K562 (cell line): ENCODE data around the gene KIF26B. TPM values are rescaled to one million over a fixed set of nuclear protein-coding genes. Genes with fewer than 3 reads are reported as not detected.

ENCODE experiments used
- ATAC-seq: fragments of 200-7000 bp; cut with Tn5 transposase; 3 replicates; pipeline ENCODE4 v1.9.1; 2020; ENCODE audit warnings: moderate library complexity
- BruUV-seq: library from RNA; stranded (reverse); fragments of 400-500 nt; replicated peaks from 2 replicates; lab custom pipeline; 2021; lab: Mats Ljungman, UMichigan
- CTCF ChIA-PET: fragments of 300-600 bp; formaldehyde crosslinking; extraction: SDS; loops from one replicate; lab custom pipeline; 2021; ENCODE audit warnings: low intra/inter-chr PET ratio; lab: Yijun Ruan, JAX
- POLR2A ChIA-PET: fragments of 300-600, 350-650 bp; sonication (Branson Sonifier 250); formaldehyde crosslinking; extraction: SDS; loops from one replicate; lab custom pipeline; 2021; ENCODE audit warnings: antibody characterized with exemption, inconsistent platforms; lab: Yijun Ruan, JAX
- DNase-seq, 4 experiments: peaks; one replicate each; pipeline versions ENCODE4 v3.0.0 to v3.0.0-alpha.2; 2011 to 2018; ENCODE audit warnings: low spot score in 3 of 4, mixed read lengths in 3 of 4; ENCODE audit errors: extremely low read depth in 1 of 4
- FAIRE-seq: peaks from 2 replicates; lab custom pipeline; 2011; peaks lifted over from hg19 to GRCh38; lab: Jason Lieb, UNC
- H2AFZ ChIP-seq: 2 replicates; pipeline ENCODE4 v1.6.0; 2011; ENCODE audit warnings: low read depth, low read length, control low read depth, inconsistent platforms
- H3K27ac ChIP-seq: fragments of 200-600 bp; 3 replicates; pipeline ENCODE4 v1.8.0; 2011; ENCODE audit warnings: low read depth, mild to moderate bottlenecking, control low read depth, inconsistent platforms, low read length, moderate library complexity, mixed read lengths; ENCODE audit errors: extremely low read depth
- H3K27me3 ChIP-seq, 2 experiments: fragments of 300-600 bp in 1 of 2; 2 replicates in 1 of 2; 3 replicates in 1 of 2; pipeline versions ENCODE4 v1.6.0 to v1.8.0; 2011; ENCODE audit warnings: inconsistent platforms in 2 of 2, low read length in 2 of 2, mild to moderate bottlenecking in 1 of 2, mixed read lengths in 1 of 2, moderate library complexity in 1 of 2; ENCODE audit not compliant: control insufficient read depth in 2 of 2, insufficient read depth in 2 of 2
- H3K36me3 ChIP-seq: fragments of 300-600 bp; 3 replicates; pipeline ENCODE4 v1.8.0; 2011; ENCODE audit warnings: mild to moderate bottlenecking, low read length, inconsistent platforms; ENCODE audit not compliant: control insufficient read depth, insufficient read depth
- H3K4me1 ChIP-seq, 2 experiments: fragments of 200-600 bp in 1 of 2; replicated peaks in 1 of 2; 2 replicates in 1 of 2; 3 replicates in 1 of 2; pipeline versions ENCODE4 v1.5.1 to v1.8.0; 2011; ENCODE audit warnings: inconsistent platforms in 2 of 2, low read length in 2 of 2, mild to moderate bottlenecking in 1 of 2, mixed read lengths in 1 of 2, moderate library complexity in 1 of 2; ENCODE audit not compliant: control insufficient read depth in 2 of 2, insufficient read depth in 2 of 2
- H3K4me2 ChIP-seq: 2 replicates; pipeline ENCODE4 v1.6.1; 2011; ENCODE audit warnings: low read length, control low read depth, inconsistent platforms, mixed read lengths; ENCODE audit not compliant: insufficient read depth
- H3K4me3 ChIP-seq: fragments of 200-600 bp; sonication (generic), shearing (Covaris generic); 2 replicates; pipeline ENCODE4 v1.5.1; 2016; ENCODE audit warnings: control low read depth, inconsistent platforms
- H3K79me2 ChIP-seq: fragments of 200-600 bp; 3 replicates; pipeline ENCODE4 v1.8.0; 2011; ENCODE audit warnings: low read length, inconsistent platforms; ENCODE audit not compliant: control insufficient read depth, insufficient read depth
- H3K9ac ChIP-seq, 2 experiments: 2 replicates each; pipeline versions ENCODE4 v1.6.0 to v1.6.1; 2011; ENCODE audit warnings: low read depth in 2 of 2, low read length in 2 of 2, control low read depth in 1 of 2, inconsistent platforms in 1 of 2, mild to moderate bottlenecking in 1 of 2, mixed read lengths in 1 of 2; ENCODE audit not compliant: insufficient read depth in 1 of 2
- H3K9me1 ChIP-seq: one replicate; pipeline ENCODE4 v1.6.0; 2011; ENCODE audit warnings: inconsistent platforms, mild to moderate bottlenecking, low read length, moderate library complexity; ENCODE audit not compliant: control insufficient read depth, insufficient read depth
- H3K9me3 ChIP-seq: replicated peaks from 2 replicates; pipeline ENCODE4 v1.5.1; 2011; ENCODE audit warnings: low read depth, low read length, inconsistent platforms; ENCODE audit not compliant: control insufficient read depth, insufficient read depth
- H4K20me1 ChIP-seq: replicated peaks from 2 replicates; pipeline ENCODE4 v1.6.1; 2011; ENCODE audit warnings: low read length, inconsistent platforms, mixed read lengths; ENCODE audit not compliant: control insufficient read depth, insufficient read depth
- EWSR1 ChIP-seq: fragments of 450-650 bp; IDR thresholded peaks from 2 replicates; pipeline ENCODE4 v1.6.1; 2018; ENCODE audit warnings: borderline replicate concordance, mild to moderate bottlenecking, low read depth, moderate library complexity; ENCODE audit not compliant: partially characterized antibody
- PHF20 ChIP-seq: fragments of 450-650 bp; IDR thresholded peaks from 2 replicates; pipeline ENCODE4 v1.6.1; 2018; ENCODE audit not compliant: partially characterized antibody
- POLR2AphosphoS2 ChIP-seq: IDR thresholded peaks from 2 replicates; pipeline ENCODE4 v1.6.1; 2012; ENCODE audit warnings: low read length, improper control_type of control experiment
- RBM14 ChIP-seq: fragments of 200-400 bp; formaldehyde crosslinking; IDR thresholded peaks from 2 replicates; pipeline ENCODE4 v1.6.1; 2018; ENCODE audit warnings: low read depth, mild to moderate bottlenecking, low read length, moderate library complexity, borderline replicate concordance; ENCODE audit not compliant: insufficient read depth
- SMAD2 ChIP-seq: fragments of 150-350 bp; IDR thresholded peaks from 2 replicates; pipeline ENCODE4 v1.6.1; 2014; ENCODE audit warnings: low read depth, mild to moderate bottlenecking, low read length
- SP1 ChIP-seq: sonication (generic); formaldehyde crosslinking; IDR thresholded peaks from 2 replicates; pipeline ENCODE4 v1.8.1; 2022; ENCODE audit warnings: mild to moderate bottlenecking, missing genetic modification reagents
- TBP ChIP-seq: optimal IDR thresholded peaks from 2 replicates; pipeline ENCODE3; 2011; ENCODE audit warnings: low read depth, low read length, improper control_type of control experiment
- WGBS: fragments of 100-300 bp; shearing (Covaris generic); methylation state at CpG from one replicate; pipeline ENCODE4 v1.1.6; 2016; ENCODE audit warnings: low coverage, mixed read lengths; ENCODE audit not compliant: insufficient coverage; ENCODE audit errors: missing lambda C conversion rate; 5-methylcytosine and 5-hydroxymethylcytosine counted together
- in situ Hi-C: fragments of 300-500 bp; cut with MboI; formaldehyde crosslinking; loops from 4 replicates; pipeline ENCODE4 v1.15.0; 2018; ENCODE audit warnings: inconsistent platforms, mixed read lengths
- intact Hi-C: fragments of 100-400 bp; cut with micrococcal nuclease; formaldehyde crosslinking; loops from 2 replicates; pipeline ENCODE4 v1.14.2; 2022
- polyA plus RNA-seq, 8 experiments: library from polyadenylated mRNA; depleted of rRNA in 4 of 8; stranded (reverse) in 5 of 8; unstranded in 3 of 8; fragments of >200 nt; fragmentation: Nextera tagmentation in 2 of 8; fragmentation: Illumina TruSeq in 1 of 8; extraction: Ambion mirVana in 2 of 8; extraction: Trizol in 1 of 8; gene quantifications; 2 replicates each; pipeline versions ENCODE4 v1.2.1 to v1.2.3, GENCODE V29; 2011 to 2014; ENCODE audit warnings: inconsistent platforms in 1 of 8, missing spikeins in 1 of 8
- total RNA-seq, 7 experiments: library from RNA; depleted of rRNA in 6 of 7; stranded (reverse); fragments of >200 nt in 6 of 7; fragmentation: Illumina TruSeq in 2 of 7; extraction: Trizol in 2 of 7; gene quantifications; 2 replicates each; pipeline versions ENCODE4 v1.2.1 to v1.2.3, GENCODE V29; 2011 to 2021; ENCODE audit warnings: low replicate concordance in 1 of 7
- TF ChIP-seq, protein P1 (sequence below): fragments of 450-650 bp; IDR thresholded peaks from 2 replicates; pipeline ENCODE4 v1.6.1; 2017; ENCODE audit warnings: mild to moderate bottlenecking, moderate library complexity
- TF ChIP-seq, protein P2 (sequence below): sonication (generic); IDR thresholded peaks from 2 replicates; pipeline ENCODE4 v1.6.1; 2016

The KIF26B gene
- total and polyA plus RNA-seq, 9 of the 15 experiments (the other 6 are each of a cell fraction or from before 2014, with no cell fraction given): 0.02 to 0.08 (median 0.03) TPM; not detected in 6

GRCh38 chr1:245587435-245588115, 432.8 kb downstream of the KIF26B start:
- BruUV-seq: no TSS peak
- intact Hi-C loops: no loop called here
- Histone ChIP-seq H2AFZ (no peak overlapping the region), H3K4me1 (peaks cover 0 to 4% of the 10 kb centered on the region in 2 experiments; a peak in 1 of 5 replicates), H3K36me3 (no peaks in the 10 kb centered on the region), H4K20me1 (no peaks in the 10 kb centered on the region), H3K9me1 (no peaks in the 10 kb centered on the region), H3K27ac (no peak overlapping the region), H3K9me3 (no peaks in the 10 kb centered on the region), H3K9ac (no peak overlapping the region), H3K4me2 (no peak overlapping the region), H3K27me3 (peaks cover 47 to 86% of the 10 kb centered on the region in 2 experiments), H3K79me2 (no peaks in the 10 kb centered on the region), H3K4me3 (no peak overlapping the region)
- in situ Hi-C loops: no loop called here
- under 1% methylated on average over 11 of the region's 11 CpGs for WGBS
- POLR2A ChIA-PET: interaction anchor here (0.6 to 1.1 kb wide), 3 partner anchors 9 to 28 kb away, joined by 3 to 4 read pairs (median 3); no protein-coding TSS in a partner anchor
- FAIRE-seq: no peak
- no peak for DNase-seq
- ATAC-seq: no peak
- CTCF ChIA-PET: no interaction called here
- no peak for TF ChIP-seq POLR2AphosphoS2
- TF ChIP-seq, protein P1, sequence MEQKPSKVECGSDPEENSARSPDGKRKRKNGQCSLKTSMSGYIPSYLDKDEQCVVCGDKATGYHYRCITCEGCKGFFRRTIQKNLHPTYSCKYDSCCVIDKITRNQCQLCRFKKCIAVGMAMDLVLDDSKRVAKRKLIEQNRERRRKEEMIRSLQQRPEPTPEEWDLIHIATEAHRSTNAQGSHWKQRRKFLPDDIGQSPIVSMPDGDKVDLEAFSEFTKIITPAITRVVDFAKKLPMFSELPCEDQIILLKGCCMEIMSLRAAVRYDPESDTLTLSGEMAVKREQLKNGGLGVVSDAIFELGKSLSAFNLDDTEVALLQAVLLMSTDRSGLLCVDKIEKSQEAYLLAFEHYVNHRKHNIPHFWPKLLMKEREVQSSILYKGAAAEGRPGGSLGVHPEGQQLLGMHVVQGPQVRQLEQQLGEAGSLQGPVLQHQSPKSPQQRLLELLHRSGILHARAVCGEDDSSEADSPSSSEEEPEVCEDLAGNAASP: no peak
- no peak for TF ChIP-seq SMAD2
- TF ChIP-seq SP1 (CRISPR knock-in tag): no peak
- TF ChIP-seq PHF20: no peak
- TF ChIP-seq, protein P2, sequence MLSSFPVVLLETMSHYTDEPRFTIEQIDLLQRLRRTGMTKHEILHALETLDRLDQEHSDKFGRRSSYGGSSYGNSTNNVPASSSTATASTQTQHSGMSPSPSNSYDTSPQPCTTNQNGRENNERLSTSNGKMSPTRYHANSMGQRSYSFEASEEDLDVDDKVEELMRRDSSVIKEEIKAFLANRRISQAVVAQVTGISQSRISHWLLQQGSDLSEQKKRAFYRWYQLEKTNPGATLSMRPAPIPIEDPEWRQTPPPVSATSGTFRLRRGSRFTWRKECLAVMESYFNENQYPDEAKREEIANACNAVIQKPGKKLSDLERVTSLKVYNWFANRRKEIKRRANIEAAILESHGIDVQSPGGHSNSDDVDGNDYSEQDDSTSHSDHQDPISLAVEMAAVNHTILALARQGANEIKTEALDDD: no peak
- no peak for TF ChIP-seq EWSR1
- no peak for TF ChIP-seq TBP
- TF ChIP-seq RBM14: no peak
- TF ChIP-seq, all 486 proteins: peak for 0
